22Rv1 (cell line): ENCODE measurements around the gene MATN4.
A peak's percentile ranks its signal among the peaks of the same experiment; 100 is the strongest.

Experiments used
- H3K27ac ChIP-seq: fragments of 450-650 bp; 2 replicates; pipeline ENCODE4 v1.5.1; 2017
- ZFX ChIP-seq: fragments of 450-650 bp; IDR thresholded peaks from 2 replicates; pipeline ENCODE4 v1.6.1; 2017; ENCODE audit warnings: antibody characterized with exemption, borderline replicate concordance
- TF ChIP-seq, protein P1 (sequence below): fragments of 450-650 bp; IDR thresholded peaks from 2 replicates; pipeline ENCODE4 v1.5.1; 2017; ENCODE audit warnings: mild to moderate bottlenecking

MATN4 gene

DNA sequence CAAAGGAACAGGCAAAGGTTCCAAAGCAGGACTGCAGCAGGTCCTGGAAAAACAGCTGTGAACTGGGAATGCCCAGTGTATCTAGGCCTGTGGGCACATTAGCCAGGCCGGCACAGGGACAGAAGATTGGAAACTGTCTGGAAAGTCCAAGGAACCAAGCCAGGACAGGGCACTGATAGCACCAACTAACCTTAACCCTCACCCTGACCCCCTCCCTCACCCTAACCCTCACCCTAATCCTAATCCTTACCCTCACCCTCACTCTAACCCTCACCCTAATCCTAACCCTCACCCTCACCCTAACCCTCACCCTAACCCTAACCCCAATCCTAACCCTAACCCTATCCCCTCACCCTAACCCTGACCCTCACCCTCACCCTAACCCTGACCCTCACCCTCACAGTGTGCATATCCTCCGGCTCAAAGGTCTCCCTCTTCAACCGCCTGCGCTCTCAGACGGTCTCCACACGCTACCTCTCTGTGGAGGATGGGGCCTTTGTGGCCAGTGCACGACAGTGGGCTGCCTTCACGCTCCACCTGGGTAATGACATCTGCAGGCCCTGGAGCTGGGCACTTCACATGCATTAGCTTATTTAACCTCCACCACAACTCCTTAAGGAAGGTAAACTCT is 5.1 kb upstream of the MATN4 start:
- H3K27ac ChIP-seq: no peak overlapping the region
- no peak for TF ChIP-seq ZFX

DNA sequence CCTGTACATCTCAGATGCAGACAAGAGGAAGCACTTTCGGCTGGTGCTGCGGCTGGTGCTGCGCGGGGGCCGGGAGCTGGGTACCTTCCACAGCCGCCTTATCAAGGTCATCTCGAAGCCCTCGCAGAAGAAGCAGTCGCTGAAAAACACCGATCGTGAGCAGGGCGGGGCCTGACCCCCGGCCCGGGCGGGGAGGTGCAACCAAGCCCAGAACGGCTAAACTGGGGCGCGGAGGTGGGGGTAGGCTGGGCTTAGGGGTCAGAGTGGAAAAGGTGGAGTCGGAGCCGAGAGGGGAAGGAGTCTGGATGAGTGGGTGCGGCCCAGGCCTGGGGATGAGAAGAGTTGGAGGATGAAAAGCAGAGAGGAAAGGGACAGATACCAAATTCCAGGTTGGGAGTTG is 4.1 kb upstream of the MATN4 start:
- no peak for TF ChIP-seq ZFX
- TF ChIP-seq, protein P1, sequence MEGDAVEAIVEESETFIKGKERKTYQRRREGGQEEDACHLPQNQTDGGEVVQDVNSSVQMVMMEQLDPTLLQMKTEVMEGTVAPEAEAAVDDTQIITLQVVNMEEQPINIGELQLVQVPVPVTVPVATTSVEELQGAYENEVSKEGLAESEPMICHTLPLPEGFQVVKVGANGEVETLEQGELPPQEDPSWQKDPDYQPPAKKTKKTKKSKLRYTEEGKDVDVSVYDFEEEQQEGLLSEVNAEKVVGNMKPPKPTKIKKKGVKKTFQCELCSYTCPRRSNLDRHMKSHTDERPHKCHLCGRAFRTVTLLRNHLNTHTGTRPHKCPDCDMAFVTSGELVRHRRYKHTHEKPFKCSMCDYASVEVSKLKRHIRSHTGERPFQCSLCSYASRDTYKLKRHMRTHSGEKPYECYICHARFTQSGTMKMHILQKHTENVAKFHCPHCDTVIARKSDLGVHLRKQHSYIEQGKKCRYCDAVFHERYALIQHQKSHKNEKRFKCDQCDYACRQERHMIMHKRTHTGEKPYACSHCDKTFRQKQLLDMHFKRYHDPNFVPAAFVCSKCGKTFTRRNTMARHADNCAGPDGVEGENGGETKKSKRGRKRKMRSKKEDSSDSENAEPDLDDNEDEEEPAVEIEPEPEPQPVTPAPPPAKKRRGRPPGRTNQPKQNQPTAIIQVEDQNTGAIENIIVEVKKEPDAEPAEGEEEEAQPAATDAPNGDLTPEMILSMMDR: no peak
- no peak overlapping the region for H3K27ac ChIP-seq

DNA sequence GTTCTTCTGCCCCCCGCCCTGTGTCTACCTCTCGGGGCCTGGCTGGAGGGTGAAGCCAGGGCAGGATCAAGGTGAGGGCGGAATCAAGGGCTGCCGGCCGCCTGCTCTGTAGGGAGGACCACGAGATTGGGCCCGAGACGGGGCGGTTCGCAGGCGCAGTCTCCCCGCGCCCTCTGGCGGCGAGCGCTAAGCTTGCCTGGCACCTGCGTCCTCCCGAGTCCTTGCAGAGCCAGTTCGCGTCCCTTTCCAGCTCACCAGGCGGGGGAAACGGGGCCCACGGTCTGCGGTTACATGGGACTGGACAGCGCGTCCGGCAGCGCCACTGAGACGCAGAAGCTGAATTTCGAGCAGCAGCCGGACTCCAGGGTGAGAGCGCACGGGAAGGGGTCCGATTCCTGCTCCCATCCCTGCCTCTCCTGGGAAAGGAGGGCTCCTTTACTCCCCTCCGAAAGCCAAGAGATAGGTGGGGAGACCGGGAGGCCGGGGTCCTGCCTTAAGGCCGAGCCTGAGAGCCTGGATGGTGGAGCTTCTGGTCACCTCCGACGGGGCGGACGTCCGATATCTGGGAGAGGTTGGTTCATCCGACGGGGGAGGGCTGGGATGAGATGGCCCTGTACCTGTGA is 3.6 kb upstream of the MATN4 start:
- no peak for TF ChIP-seq ZFX
- TF ChIP-seq, protein P1: peak; percentile 96
- H3K27ac ChIP-seq: no peak overlapping the region

DNA sequence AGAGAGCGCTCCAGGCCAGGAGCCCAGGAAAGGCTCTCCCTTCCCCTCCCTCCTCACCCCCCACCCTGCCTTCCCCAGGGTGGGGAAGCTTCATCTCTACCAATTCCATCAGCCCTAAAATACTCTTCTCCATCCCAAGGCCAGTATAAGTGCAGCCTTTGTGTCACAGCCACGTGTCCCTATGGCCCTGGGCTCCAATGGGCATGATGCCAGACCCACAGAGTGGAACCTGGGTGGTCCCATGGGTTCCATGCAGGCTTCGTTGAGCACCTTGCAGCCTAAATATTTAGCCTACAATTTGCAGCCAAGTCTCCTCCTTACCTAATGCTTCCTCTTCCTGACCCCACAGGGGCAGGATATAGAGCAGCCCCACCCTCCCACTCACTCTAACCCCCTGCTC is 976 bp upstream of the MATN4 start:
- H3K27ac ChIP-seq: no peak overlapping the region
- TF ChIP-seq ZFX: no peak
- TF ChIP-seq, protein P1: no peak

DNA sequence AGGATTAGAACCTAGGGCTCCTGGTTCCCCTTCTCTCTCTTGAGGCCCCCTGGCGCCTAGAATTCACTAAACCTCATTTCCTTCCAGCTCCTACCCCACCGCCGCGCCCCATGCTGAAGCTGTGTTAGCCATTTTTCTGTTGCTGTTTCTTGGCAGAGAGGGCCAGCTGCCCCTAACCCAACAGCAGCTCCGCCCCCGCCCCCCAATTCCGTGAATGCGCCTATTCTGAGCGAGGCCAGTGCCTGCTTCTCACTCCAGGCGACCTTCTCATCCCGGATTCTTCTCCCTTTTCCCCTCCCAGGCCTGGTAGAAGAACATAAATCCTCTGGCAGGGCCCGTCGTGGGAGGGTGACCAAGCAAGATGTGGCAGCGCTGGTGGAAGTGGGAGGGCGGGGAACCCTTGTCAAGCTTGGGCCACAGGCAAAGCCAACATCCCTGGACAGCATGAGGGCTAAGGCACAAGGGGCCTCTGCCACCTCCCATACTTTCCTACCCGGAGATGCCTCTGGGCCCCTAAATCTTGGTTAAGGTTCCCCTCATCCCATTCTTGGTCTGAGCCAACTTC is 941 bp downstream of the MATN4 start:
- H3K27ac ChIP-seq: no peak overlapping the region
- TF ChIP-seq, protein P1: no peak
- no peak for TF ChIP-seq ZFX

DNA sequence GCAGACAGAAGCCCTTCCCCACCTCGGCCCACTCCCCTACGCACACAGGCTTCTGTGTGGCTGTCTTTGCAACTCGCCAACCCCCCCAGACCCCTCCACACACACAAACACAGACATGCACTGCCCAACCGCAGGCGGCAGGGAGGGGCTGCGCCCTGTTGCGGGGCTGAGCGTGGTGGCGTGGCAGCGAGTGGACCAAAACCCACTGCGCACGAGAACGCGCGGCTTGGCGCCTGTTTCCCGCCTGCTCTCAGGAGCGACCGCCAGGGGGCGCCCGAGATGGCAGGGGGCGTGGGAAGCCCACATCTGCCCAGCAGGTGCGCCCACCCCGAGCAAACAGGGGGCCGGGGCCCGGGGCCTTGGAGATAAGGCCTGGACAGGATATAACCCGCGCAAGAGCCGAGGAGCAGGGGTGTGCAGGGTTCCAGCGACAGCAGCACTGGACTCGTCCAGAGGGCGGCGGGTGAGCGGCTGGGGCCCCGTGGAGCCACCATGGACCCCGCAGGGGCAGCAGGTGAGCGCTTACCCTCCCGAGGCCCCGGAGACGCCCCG is 1.6 kb downstream of the MATN4 start, which contains the start of gene RBPJL:
Gene RBPJL, plus strand, starts transcription at position 410 of the 552 bp plus-strand sequence. Its CDS starts 83 bp downstream, at position 493.
- no peak for TF ChIP-seq ZFX
- TF ChIP-seq, protein P1: peak; percentile 98
- H3K27ac ChIP-seq: no peak within 1 kb of the TSS

DNA sequence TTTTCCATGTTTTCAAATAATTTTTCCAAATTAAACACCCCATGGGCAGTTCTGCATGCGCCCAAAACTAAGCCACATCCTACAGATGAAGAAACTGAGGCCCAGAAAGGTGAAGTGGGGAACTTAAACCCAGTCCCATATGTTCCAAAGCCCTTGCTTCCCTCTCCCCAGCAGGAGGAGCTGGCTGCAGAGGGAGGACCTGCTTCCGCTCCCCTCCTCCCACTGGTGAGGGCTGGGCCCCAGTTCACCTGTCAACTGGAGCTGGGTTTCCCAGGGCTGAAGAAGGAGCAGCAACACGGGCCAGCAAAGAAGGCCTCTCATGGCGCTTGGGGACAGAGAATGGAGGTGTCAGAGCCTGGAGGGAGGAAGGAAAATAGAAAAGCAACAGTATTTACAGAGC is 2.8 kb downstream of the MATN4 start:
- TF ChIP-seq ZFX: no peak
- TF ChIP-seq, protein P1: no peak

More for the DNA sequence above, 2.8 kb downstream of the MATN4 start:
- no peak overlapping the region for H3K27ac ChIP-seq
